OCI-LY1 (cell line): ENCODE data around the gene AASDH.
A peak's percentile ranks its signal among the peaks of the same experiment; 100 is the strongest.

ENCODE experiments used
- H2AFZ ChIP-seq: fragments of 200-600 bp; sonication (generic), shearing (Covaris generic); 2 replicates; pipeline ENCODE4 v1.6.0; 2014; ENCODE audit warnings: antibody characterized with exemption, mild to moderate bottlenecking, low read length
- H3F3A ChIP-seq: fragments of 200-600 bp; sonication (generic), shearing (Covaris generic); 2 replicates; pipeline ENCODE4 v1.6.0; 2014; ENCODE audit warnings: mild to moderate bottlenecking, antibody characterized with exemption, low read length, moderate library complexity; ENCODE audit not compliant: insufficient read depth
- H3K27ac ChIP-seq: fragments of 200-600 bp; sonication (generic); 2 replicates; pipeline ENCODE4 v1.5.1; 2014; ENCODE audit warnings: low read length, mixed run types, mild to moderate bottlenecking, low read depth; ENCODE audit not compliant: poor library complexity, severe bottlenecking
- H3K27me3 ChIP-seq: fragments of 200-600 bp; sonication (generic); 2 replicates; pipeline ENCODE4 v1.6.0; 2014; ENCODE audit warnings: antibody characterized with exemption, mild to moderate bottlenecking, low read length, moderate library complexity; ENCODE audit not compliant: insufficient read depth
- H3K36me3 ChIP-seq: fragments of 200-600 bp; sonication (generic); 2 replicates; pipeline ENCODE4 v1.6.1; 2014; ENCODE audit warnings: mild to moderate bottlenecking, antibody characterized with exemption, low read length, moderate library complexity, mixed read lengths; ENCODE audit not compliant: insufficient read depth
- H3K4me1 ChIP-seq: fragments of 200-600 bp; sonication (generic); 2 replicates; pipeline ENCODE4 v1.5.1; 2014; ENCODE audit warnings: mild to moderate bottlenecking, low read length, moderate library complexity; ENCODE audit not compliant: insufficient read depth, severe bottlenecking
- H3K4me2 ChIP-seq: fragments of 200-600 bp; sonication (generic), shearing (Covaris generic); 2 replicates; pipeline ENCODE4 v1.6.1; 2014; ENCODE audit warnings: low read length
- H3K4me3 ChIP-seq: fragments of 200-600 bp; sonication (generic); 2 replicates; pipeline ENCODE4 v1.5.1; 2014; ENCODE audit warnings: low read length, low read depth, mild to moderate bottlenecking, mixed read lengths; ENCODE audit not compliant: poor library complexity, severe bottlenecking
- H3K79me2 ChIP-seq: fragments of 200-600 bp; shearing (Covaris generic); 2 replicates; pipeline ENCODE4 v1.6.1; 2016; ENCODE audit warnings: mixed run types, low read length, mixed read lengths; ENCODE audit not compliant: insufficient read depth
- H3K9ac ChIP-seq: fragments of 200-600 bp; sonication (generic), shearing (Covaris generic); 2 replicates; pipeline ENCODE4 v1.6.1; 2014; ENCODE audit warnings: mild to moderate bottlenecking, low read length, mixed read lengths
- H3K9me2 ChIP-seq: fragments of 200-600 bp; sonication (generic), shearing (Covaris generic); 2 replicates; pipeline ENCODE4 v1.6.1; 2014; ENCODE audit warnings: low read depth, mild to moderate bottlenecking, low read length, mixed read lengths
- H3K9me3 ChIP-seq: fragments of 200-600 bp; shearing (Covaris generic); 2 replicates; pipeline ENCODE4 v1.6.1; 2014; ENCODE audit warnings: low read length, mixed read lengths
- H4K20me1 ChIP-seq: fragments of 200-600 bp; sonication (generic), shearing (Covaris generic); 2 replicates; pipeline ENCODE4 v1.6.0; 2016; ENCODE audit warnings: mild to moderate bottlenecking, low read length; ENCODE audit not compliant: insufficient read depth
- CTCF ChIP-seq: fragments of 200-600 bp; sonication (generic), shearing (Covaris generic); IDR thresholded peaks from 2 replicates; pipeline ENCODE4 v1.5.1; 2017; ENCODE audit warnings: mild to moderate bottlenecking, antibody characterized with exemption, low read length, moderate library complexity, mixed read lengths
- EZH2 ChIP-seq: fragments of 200-600 bp; sonication (generic), shearing (Covaris generic); IDR thresholded peaks from 2 replicates; pipeline ENCODE4 v1.8.0; 2017; ENCODE audit warnings: borderline replicate concordance, mixed run types, mild to moderate bottlenecking, antibody characterized with exemption, low read length, moderate library complexity, mixed read lengths

The AASDH gene

GRCh38 chr4:56434599-56435139 is 47.4 kb upstream of the AASDH start:
- Histone ChIP-seq H3F3A (no peaks in the 10 kb centered on the region), H3K9ac (peak overlapping the region; percentile 89), H4K20me1 (peaks cover 1% of the 10 kb centered on the region), H3K4me2 (peak overlapping the region; percentile 85), H3K79me2 (peaks cover 86% of the 10 kb centered on the region), H3K4me1 (peaks cover 43% of the 10 kb centered on the region), H3K9me3 (no peaks in the 10 kb centered on the region), H2AFZ (no peak overlapping the region), H3K27ac (peak overlapping the region; percentile 70), H3K9me2 (no peaks in the 10 kb centered on the region), H3K27me3 (no peaks in the 10 kb centered on the region), H3K36me3 (peaks cover 12% of the 10 kb centered on the region; the same call in 1 of the 2 replicates), H3K4me3 (peak overlapping the region; percentile 96)
- TF ChIP-seq EZH2 = no peak
- TF ChIP-seq CTCF = no peak

DNA sequence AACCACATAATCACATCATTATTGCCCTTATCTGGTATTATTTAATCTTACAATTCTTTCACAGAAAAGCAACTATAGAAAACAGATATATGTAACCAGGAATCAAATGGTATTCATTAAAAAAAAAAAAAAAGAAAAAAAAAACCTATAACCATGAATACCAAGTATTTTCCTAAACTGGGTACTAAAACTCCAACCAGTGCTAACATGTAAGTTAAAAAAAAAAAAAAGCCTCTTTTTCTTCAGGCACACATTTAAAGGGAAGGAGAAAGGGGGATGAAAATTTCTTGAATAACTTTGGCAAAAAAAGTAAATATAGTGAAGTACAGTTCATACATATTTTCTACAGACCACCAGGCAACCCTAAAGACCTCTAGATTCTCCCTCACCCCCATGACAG is 46.0 kb upstream of the AASDH start:
- H3K4me1 ChIP-seq = peaks cover 33% of the 10 kb centered on the region
- H3K27ac ChIP-seq = no peak overlapping the region
- H3K9me2 ChIP-seq = no peaks in the 10 kb centered on the region
- no peak overlapping the region for H2AFZ ChIP-seq
- H3K9me3 ChIP-seq = no peaks in the 10 kb centered on the region
- H4K20me1 ChIP-seq = peaks cover 5% of the 10 kb centered on the region
- no peaks in the 10 kb centered on the region for H3F3A ChIP-seq
- no peaks in the 10 kb centered on the region for H3K27me3 ChIP-seq
- TF ChIP-seq EZH2 = no peak
- TF ChIP-seq CTCF = no peak
- H3K9ac ChIP-seq = peak overlapping the region; percentile 89
- H3K4me3 ChIP-seq = peak overlapping the region; percentile 96
- H3K4me2 ChIP-seq = peak overlapping the region; percentile 85
- peaks cover 6% of the 10 kb centered on the region; the same call in 1 of the 2 replicates for H3K36me3 ChIP-seq
- peaks cover 86% of the 10 kb centered on the region for H3K79me2 ChIP-seq

DNA sequence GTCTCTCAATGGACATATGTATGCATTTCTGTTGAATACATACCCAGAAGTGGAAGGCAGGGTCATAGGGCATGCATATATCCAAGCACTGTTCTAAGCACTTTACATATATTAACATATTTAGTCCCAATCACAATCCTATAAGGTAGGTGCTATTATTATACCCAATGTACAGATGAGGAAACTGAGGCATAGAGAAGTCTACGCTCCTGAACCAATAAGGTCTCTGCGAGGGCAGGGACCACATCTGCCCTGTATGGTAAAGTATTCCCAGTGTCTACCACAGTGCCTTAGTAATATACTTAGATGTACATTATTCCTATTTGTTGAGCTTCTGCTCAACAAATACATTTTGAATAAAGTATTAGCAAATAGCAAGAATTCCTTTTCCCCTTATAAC is 42.9 kb upstream of the AASDH start:
- H3K9me2 ChIP-seq = no peaks in the 10 kb centered on the region
- TF ChIP-seq CTCF (no peak), EZH2 (no peak)
- H3K9me3 ChIP-seq = no peaks in the 10 kb centered on the region; the same call in 1 of the 2 replicates
- peaks cover 5% of the 10 kb centered on the region for H4K20me1 ChIP-seq
- no peak overlapping the region for H3K4me2 ChIP-seq
- no peak overlapping the region for H3K9ac ChIP-seq
- no peak overlapping the region for H3K27ac ChIP-seq
- no peak overlapping the region for H2AFZ ChIP-seq
- H3K79me2 ChIP-seq = peaks cover 95% of the 10 kb centered on the region
- peaks cover 19% of the 10 kb centered on the region for H3K36me3 ChIP-seq
- no peaks in the 10 kb centered on the region for H3F3A ChIP-seq
- H3K27me3 ChIP-seq = no peaks in the 10 kb centered on the region
- peaks cover 38% of the 10 kb centered on the region for H3K4me1 ChIP-seq
- H3K4me3 ChIP-seq = no peak overlapping the region
